GM19324 (cell line): ENCODE results near the gene SRGAP1.
"Not testable (repeated sequence)": the region's sequence is repeated elsewhere in the genome, so short reads cannot be mapped to it uniquely, and the experiment has no call there.

ENCODE experiments used
- ATAC-seq: cut with Tn5 transposase; IDR thresholded peaks from one replicate; pipeline ENCODE4 v1.9.1; 2021; ENCODE audit warnings: mild to moderate bottlenecking, moderate library complexity; ENCODE audit not compliant: unreplicated experiment, low FRiP score

SRGAP1 gene

DNA sequence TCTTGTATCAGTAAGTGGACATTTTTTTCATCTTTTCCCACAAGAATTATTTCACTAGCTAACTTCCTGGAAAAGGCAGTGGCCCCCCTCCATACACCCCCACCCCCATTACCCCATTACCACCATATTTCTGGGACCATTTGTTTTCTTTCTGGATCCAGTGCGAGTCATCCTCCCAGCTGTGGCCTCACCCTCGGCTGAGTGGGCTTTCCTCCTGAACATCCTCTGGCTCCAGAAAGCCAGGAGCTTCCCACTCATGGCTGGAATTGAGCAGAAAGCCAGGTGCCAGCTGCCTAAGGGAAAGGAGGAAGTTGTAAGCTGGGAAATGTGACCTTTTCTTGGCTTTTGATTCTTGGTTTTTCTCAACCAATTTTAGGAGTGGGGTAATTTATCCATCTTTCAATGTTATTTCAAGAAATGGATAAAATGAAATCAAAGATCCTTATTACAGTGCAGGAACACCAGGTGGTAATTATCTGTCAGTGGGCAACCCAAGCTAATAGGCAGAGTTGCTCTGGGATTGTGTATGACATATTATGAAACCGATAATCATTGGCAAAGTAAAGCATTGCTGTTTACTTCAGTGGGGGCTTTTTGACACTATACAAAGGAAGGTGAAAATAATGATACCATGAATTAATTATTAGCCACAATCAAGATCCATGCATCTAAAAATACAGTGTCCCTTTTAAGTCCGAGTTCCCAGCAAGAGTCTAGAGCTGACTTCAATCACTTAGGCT is 253.0 kb downstream of the SRGAP1 start:
- no peak for ATAC-seq

GRCh38 chr12:64098709-64099354 is 254.3 kb downstream of the SRGAP1 start:
- no peak for ATAC-seq

GRCh38 chr12:64099397-64099796 is 254.9 kb downstream of the SRGAP1 start:
- ATAC-seq: no peak

DNA sequence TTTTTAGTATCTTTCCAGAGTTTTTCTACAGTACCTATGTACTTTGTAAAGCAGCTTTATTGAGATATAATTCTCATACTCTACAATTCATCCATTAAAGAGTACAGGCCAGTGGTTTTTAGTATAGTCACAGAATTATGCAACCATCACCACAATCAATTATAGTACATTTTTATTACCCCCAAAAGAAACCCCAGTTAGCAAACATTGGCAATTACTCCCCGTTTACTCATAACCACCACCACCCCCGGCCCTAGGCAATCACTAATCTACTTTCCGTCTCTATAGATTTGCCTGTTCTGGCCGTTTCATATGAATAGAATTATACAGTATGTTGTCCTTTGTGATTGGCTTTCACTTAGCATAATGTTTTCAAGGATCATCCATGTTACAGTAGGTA is 257.8 kb downstream of the SRGAP1 start:
- no peak for ATAC-seq

- ATAC-seq: no peak
These were observed 259.6 kb downstream of the SRGAP1 start for GRCh38 chr12:64103825-64104740.

- no peak for ATAC-seq
These were observed 260.5 kb downstream of the SRGAP1 start for GRCh38 chr12:64105026-64105425.

- ATAC-seq: no peak
These were observed 263.3 kb downstream of the SRGAP1 start for GRCh38 chr12:64107776-64108175.

DNA sequence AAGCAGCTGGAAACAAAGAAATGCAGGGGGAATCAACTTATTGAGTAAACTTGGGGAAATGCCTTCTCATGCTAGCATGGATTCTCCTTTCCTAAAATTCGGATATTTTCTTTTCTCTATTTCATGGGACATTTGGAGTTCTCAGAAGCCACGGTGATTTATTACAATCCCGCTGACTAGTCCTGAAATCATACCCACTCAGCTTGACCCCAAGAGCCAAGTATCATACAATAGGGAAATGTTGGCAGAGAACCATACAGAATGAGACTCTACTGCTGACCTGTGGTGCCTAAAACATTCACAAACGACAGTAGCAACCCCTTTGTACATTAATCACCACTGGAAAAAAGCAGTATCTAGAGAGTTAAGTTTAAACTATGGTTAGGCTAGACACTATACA is 265.2 kb downstream of the SRGAP1 start:
- ATAC-seq: no peak

GRCh38 chr12:64110864-64111263 is 266.4 kb downstream of the SRGAP1 start:
- no peak for ATAC-seq

DNA sequence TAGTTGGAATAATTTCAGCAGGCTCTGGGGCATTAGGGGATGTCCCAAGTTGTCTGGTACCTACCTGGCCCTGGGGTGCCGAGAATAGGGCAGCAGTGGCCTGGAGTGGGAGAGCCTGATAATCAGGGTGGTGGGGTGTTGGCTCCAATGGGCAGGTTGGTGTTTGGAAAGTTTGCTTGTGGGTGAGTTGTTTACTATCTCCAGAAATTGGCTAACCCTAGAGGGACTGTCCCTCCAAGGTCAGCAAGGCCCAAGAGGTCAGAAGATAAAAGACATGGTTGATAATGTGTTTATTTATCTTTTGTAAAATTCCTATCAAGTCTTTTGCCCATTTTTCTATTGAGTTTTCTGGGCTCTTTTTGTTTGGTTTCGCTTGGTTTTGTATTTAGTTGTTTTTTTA is 272.5 kb downstream of the SRGAP1 start:
- ATAC-seq: no peak

GRCh38 chr12:64120568-64120967 is 276.1 kb downstream of the SRGAP1 start:
- ATAC-seq: no peak

DNA sequence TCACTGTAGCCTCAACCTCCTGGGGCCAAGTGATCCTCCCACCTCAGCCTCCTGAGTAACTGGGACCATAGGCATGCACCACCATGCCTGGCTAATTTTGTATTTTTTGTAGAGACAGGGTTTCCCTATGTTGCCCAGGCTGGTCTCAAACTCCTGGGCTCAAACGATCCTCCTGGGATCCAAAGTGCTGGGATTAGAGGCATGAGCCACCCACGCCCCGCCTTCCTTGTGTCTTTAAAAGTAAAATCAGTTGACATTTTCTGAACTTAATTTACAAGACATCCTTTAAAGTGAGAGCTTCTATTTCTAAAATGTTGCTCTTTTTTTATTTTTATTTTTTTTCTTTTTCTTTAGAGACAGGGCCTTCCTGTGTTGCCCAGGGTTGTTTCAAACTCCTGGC is 276.6 kb downstream of the SRGAP1 start:
- ATAC-seq: not testable (repeated sequence)

GRCh38 chr12:64122154-64122553 is 277.7 kb downstream of the SRGAP1 start:
- ATAC-seq: no peak

DNA sequence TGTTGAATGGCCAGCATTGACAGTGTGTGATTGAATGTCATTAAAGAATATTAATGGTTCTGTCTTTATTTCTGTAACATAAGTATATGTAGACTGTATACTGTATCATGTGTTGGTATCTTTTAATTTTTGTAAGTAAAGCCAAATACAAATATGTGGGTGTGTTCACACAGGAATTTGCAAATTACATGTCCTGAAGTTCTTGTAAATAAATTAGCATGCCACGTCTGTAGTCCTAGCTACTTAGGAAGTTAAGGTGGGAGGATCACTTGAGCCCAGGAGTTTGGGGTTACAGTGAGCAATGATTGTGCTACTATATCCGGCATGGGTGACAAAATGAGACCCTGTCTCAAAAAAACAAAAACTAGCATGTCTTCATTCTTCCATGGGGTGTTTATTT is 278.5 kb downstream of the SRGAP1 start:
- ATAC-seq: no peak

GRCh38 chr12:64123448-64123847 is 278.9 kb downstream of the SRGAP1 start:
- no peak for ATAC-seq

GRCh38 chr12:64124511-64125197 is 280.2 kb downstream of the SRGAP1 start:
- ATAC-seq: no peak

DNA sequence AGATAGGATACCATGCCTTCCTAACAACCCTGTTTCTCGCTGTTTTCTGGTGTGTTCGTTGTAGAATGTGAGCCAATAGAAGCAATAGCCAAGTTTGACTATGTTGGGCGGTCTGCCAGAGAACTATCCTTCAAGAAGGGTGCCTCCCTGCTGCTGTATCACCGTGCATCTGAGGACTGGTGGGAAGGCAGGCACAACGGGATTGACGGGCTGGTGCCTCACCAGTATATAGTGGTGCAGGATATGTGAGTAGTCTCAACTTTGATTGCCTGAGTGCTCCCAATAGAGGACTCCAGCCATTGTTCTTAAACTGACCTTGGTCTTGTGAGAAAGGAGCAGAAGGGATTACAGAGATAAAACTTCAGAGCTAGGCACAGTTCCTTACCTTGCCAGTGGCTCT is 281.4 kb downstream of the SRGAP1 start:
- no peak for ATAC-seq

GRCh38 chr12:64127811-64128210 is 283.3 kb downstream of the SRGAP1 start:
- ATAC-seq: no peak

DNA sequence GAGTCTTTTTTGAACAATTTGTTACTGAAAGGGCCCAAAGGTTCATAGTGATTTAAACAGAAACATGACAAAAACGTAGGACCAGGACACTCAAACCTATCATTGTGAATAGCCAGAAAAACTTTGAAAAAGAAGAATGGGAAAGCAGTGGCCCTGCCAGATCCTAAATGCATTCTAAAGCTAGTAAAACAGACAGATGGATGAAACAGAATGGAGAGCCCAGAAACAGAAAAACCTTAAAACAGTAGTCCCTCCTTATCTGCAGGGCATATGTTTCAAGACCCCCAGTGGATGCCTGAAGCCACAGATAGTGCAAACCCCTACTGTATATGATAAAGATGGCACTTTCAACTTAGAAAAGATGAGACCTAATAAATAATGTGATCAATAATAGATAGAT is 283.9 kb downstream of the SRGAP1 start:
- no peak for ATAC-seq

DNA sequence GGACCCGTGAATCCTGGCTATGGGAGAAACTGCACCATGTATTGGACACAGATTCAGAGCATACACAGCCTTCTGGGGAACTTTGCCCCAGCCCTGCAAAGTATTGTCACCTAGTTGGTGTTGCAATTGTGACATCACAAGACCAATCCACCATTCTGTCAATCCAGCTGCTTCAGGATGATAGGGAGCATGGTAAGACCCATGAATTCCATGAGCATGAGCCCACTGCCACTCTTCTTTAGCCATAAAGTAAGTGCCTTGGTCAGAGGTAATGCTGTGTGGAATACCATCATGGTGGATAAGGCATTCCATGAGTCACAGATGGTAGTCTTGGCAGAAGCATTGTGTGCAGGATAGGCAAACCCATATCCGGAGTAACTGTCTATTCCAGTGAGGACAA is 286.0 kb downstream of the SRGAP1 start:
- ATAC-seq: not testable (repeated sequence)

DNA sequence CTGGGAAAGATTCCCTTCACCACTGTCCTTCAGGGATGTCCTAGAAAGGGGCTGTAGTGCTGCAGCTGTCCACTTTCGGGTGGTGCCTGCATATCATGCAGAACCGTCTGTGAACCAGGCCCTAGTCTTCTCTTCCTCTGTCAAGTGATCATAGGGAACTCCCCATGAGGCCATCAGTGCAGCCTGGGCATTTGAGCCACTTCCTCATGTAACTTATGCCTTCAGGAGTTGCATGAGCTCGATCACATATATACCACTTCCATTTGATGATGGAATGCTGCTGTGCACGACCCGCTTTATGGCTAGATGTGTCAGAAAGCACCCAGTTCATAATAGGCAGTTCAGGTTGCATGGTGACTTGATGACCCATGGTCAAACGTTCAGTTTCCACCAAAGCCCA is 287.0 kb downstream of the SRGAP1 start:
- not testable (repeated sequence) for ATAC-seq
